ENCODE data around the gene AKR1C1.
"Not testable (repeated sequence)": the region's sequence is repeated elsewhere in the genome, so short reads cannot be mapped to it uniquely, and the experiment has no call there.

- TF ChIP-seq, protein P1, sequence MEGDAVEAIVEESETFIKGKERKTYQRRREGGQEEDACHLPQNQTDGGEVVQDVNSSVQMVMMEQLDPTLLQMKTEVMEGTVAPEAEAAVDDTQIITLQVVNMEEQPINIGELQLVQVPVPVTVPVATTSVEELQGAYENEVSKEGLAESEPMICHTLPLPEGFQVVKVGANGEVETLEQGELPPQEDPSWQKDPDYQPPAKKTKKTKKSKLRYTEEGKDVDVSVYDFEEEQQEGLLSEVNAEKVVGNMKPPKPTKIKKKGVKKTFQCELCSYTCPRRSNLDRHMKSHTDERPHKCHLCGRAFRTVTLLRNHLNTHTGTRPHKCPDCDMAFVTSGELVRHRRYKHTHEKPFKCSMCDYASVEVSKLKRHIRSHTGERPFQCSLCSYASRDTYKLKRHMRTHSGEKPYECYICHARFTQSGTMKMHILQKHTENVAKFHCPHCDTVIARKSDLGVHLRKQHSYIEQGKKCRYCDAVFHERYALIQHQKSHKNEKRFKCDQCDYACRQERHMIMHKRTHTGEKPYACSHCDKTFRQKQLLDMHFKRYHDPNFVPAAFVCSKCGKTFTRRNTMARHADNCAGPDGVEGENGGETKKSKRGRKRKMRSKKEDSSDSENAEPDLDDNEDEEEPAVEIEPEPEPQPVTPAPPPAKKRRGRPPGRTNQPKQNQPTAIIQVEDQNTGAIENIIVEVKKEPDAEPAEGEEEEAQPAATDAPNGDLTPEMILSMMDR (IDR thresholded peaks at IDR 0.05; ENCODE audit: low read depth, low read length, poor library complexity, severe bottlenecking), result not testable (repeated sequence)
- not testable (repeated sequence) for TF ChIP-seq EZH2phosphoT487 (IDR thresholded peaks at IDR 0.05; ENCODE audit: borderline replicate concordance, low read length)
These were observed 907 bp upstream of the AKR1C1 start for GRCh38 chr10:4962308-4962707.

All from DOHH2 (cell line).